HG03060 (cell line): ENCODE results near the gene TMEM150B.
A peak's percentile ranks its signal among the peaks of the same experiment; 100 is the strongest.

ENCODE experiments used
- ATAC-seq: cut with Tn5 transposase; IDR thresholded peaks from one replicate; pipeline ENCODE4 v1.9.1; 2021; ENCODE audit warnings: low read depth, moderate number of reproducible peaks; ENCODE audit not compliant: unreplicated experiment

TMEM150B gene

DNA sequence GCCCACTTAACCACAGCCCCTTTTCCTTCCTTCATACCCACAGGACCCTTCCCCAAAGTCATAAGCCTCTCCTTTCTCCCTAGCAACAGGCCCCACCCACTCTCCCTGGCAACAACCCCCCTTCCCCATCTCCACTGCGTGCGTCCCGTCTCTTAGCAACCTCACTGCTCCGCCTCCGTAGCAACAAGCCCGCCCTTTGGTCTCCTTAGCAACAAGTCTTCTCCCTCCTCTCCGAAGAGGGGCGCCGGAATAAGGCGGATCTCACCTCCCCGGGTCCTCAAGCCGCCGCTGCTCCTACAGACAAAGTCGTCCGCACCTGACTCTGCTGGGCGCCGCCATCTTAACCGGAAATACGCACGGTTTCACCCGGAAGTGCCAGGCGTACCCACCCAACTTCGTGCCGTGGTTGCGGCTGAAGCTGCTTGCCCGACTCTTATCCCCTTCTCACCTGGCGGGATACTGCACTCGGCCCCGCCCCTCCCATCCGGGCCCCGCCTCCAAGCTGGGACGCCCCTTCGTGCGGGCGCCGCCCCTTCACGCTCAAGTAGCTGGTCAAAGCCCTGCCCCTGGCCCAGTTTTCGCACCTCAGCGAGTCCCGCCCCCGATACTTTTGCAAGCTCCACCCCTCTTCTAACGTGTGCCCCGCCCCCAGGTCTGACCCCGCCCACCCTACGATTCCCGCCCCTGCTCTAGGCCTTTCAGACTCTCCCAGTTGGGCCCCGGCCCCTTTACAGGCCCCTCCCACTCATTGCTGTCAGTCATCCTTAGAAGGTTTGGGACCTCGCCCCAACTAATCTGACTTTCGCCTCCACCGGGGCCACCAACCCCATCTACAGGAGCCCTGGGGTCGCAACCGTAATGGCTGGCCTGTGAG is 45.1 kb downstream of the TMEM150B start, which contains the start of gene HSPBP1:
TSS of gene HSPBP1 (minus strand) at position 341 of the 874 bp plus-strand sequence. CDS start 502 bp downstream, outside the sequence.
- peak; percentile 41 for ATAC-seq

DNA sequence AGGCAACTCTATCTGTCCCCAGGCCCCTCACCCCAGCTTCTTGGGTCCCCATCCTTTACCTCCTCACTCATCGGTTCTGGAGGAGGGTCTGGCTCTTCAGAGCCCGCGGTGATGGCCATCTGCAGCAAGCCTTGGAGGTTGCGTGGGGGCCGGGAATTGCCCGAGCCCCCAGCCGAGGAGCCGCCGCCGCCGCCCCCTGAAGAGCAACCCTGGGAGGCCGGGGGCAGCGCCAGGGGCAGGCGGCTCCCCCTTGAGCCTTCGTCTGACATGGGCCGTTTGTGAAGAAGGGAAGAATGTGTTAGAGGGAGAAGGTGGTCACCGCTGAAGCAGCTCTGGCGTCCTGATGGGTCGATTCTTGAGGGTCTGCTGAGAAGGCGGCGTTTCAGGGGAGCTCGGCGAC is 45.8 kb downstream of the TMEM150B start:
- ATAC-seq, result no peak

GRCh38 chr19:55278391-55279135 is 46.6 kb downstream of the TMEM150B start:
- ATAC-seq, result no peak

DNA sequence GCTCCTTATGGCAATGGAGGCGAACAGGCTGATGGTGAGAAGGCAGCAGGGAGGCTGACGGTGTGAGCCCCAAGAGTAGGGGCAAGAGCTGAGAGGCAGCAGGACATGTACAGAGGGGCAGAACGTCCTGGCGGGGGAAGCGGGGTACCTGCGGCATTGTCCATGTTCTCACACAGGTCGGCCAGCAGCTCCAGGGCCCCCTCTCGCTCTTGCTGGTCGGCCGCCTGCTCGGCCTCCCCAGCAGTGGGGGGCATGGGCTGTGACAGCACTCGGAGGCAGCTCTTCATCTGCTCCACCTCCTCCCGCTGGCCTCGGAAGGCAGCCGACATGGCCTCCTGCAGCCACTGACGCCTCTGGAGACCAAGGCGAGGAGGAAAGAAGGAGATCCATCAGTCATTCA is 47.6 kb downstream of the TMEM150B start:
- no peak for ATAC-seq

DNA sequence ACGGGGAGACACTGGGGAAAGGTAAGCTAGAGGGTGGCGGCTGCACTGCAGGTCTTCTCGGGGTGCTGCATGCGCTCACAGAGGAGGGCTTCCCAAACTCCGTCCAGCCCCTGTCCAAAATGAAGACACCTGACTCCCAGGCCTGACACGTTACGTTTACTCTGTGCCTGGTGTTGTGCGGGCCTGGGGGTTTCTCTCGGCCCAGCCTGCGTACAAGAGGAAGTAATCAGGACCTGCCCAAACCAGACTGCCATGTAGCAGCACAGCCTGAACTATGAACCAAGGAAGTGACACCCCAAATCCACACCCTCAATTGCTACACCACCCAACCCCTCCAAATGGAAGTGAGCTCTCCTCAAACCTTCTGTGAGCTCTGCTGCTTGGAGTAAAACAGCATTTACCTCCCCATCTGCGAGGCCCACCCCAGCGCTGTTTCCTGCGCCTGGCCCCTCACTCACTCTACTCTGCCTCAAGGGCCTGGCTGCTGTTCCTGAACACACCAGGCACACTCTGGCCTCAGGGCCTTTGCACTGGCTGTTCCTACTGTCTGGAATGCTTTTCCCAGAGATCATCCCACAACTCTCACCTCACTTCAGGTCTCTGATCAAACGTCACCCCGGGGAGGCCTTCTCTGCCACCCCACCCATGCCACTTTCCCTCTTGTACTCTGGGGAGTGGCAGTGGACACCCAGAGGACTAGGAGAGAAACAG is 48.3 kb downstream of the TMEM150B start:
- ATAC-seq, result peak; percentile 12

DNA sequence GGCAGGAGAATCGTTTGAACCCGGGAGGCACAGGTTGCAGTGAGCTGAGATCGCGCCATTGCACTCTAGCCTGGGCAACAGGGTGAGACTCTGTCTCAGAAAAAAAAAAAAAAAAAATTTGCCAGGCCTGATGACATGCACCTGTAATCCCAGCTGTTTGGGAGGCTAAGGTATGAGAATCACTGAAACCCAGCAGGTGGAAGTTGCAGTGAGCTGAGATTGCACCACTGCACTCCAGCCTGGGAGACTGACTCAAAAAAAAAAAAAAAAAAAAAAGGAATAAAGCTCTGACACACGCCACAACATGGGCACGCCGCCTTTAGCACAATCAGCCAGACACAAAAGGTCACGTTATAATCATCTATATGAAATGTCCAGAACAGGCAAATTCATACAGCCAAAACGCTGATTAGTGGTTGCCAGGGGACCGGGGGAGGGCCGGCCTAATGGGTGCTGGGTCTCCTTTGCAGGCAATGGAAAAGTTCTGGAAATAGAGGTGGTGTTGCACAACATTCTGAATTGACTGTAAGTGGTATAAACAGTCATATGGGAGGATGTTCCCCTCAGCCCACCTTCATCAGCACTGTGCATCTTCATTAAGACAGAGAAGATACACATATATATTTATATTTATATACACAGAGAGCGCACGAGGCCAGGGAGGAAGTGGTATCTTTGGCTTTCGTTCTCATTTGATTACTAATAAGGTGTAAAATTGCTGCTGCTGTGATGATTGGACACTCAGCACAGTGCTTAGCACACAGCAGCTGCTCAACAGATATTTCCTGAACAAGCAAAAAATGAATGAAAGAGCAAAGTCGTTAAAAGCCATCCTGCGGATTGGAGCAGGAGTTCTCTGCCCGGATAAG is 49.1 kb downstream of the TMEM150B start:
- peak; percentile 40 for ATAC-seq

- no peak for ATAC-seq
These were observed 51.0 kb downstream of the TMEM150B start for GRCh38 chr19:55273978-55274707.

- no peak for ATAC-seq
These were observed 53.0 kb downstream of the TMEM150B start for GRCh38 chr19:55272142-55272541.

GRCh38 chr19:55270172-55270942 is 54.8 kb downstream of the TMEM150B start:
- no peak for ATAC-seq

- ATAC-seq, result no peak
These were observed 55.8 kb downstream of the TMEM150B start for GRCh38 chr19:55269299-55269698.

DNA sequence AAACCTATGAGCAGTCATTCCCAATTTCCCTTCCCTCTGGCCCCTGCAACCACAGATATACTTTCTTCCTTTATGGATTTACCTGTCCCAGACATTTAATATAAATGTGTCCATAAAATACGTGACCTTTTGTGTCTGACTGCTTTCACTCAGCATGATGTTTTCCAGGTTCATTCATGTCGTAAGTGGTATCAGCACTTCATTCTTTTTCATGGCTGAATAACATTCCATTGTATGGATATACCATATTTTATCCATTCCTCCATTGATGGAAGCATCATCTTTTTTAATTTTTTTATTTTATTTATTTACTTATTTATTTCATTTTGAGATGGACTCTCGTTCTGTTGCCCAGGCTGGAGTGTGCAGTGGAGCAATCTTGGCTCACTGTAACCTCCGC is 58.3 kb downstream of the TMEM150B start:
- ATAC-seq, result no peak

GRCh38 chr19:55266404-55266803 is 58.7 kb downstream of the TMEM150B start:
- no peak for ATAC-seq

DNA sequence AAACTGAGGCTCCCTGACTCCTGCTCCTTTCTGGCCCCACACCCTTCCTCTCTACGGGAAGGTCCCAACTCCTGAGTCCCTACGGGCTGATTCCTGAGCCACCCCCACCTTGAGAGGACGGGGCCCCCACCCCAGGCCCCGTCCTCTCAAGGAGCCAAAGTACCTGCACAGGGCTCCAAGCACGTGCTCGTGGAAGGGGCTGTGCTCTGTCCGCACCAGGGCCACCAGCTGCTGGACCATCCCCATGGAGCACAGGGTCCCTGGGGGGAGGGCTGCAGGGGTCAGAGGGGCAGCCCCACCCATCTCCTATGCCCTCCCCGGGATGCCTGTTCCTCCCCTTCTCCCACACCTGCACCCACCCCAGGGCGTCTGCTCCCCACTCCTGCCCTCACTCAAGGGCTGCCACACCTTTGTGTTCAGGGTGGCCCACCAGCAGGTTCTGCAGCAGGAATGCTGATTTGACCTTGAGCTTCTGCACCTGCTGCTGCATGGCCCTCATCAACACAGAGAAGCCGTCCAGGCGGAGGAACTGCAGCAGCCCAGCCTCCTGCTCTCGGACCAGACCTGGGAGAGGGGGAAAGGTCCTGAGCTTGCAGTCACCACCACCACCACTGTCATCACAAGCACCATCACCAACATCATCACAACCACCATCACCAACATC is 59.3 kb downstream of the TMEM150B start:
- ATAC-seq, result no peak

- ATAC-seq, result no peak
These were observed 60.0 kb downstream of the TMEM150B start for GRCh38 chr19:55265173-55265572.

- ATAC-seq, result no peak
These were observed 60.6 kb downstream of the TMEM150B start for GRCh38 chr19:55264531-55264930.
